Measurements from ENCODE around the gene SPEF1. TPM values are rescaled to one million over a fixed set of nuclear protein-coding genes. Genes with fewer than 3 reads are reported as not detected.

Gene SPEF1
- total RNA-seq, 1 donor from 2014 or later: 0.46 TPM

DNA sequence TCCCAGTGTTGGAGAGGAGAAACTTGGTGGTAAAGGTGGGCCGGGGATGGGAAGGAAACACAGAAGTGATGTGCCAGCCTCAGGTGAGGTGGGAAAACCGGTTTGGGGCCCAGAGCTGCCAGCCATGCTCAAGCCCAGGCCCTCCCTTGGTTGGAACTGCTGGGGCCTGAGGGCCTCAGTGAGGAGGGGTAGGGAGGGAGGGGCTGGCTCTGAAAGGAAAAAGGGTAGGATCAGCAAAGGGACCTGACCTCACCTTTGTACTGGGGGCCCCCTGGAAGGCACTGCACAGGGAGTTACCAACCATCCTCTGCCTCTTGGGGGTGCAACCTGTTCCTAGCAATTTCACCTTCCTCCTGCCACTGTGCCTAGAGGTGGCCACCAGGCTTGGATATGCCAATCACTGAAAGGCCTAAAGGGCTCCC lies 1.8 kb upstream of the SPEF1 start:
- H3K9me3 ChIP-seq: no peaks in the 10 kb centered on the region
- H3K4me3 ChIP-seq: no peak overlapping the region
- ATAC-seq: no peak
- peaks cover 7% of the 10 kb centered on the region for H3K36me3 ChIP-seq
- intact Hi-C loops (cut with DNase I): no loop called here
- no peak overlapping the region for H3K27ac ChIP-seq
- H3K27me3 ChIP-seq: no peaks in the 10 kb centered on the region
- DNase-seq: no peak
- H3K4me1 ChIP-seq: peaks cover 32% of the 10 kb centered on the region
- TF ChIP-seq, protein P1, sequence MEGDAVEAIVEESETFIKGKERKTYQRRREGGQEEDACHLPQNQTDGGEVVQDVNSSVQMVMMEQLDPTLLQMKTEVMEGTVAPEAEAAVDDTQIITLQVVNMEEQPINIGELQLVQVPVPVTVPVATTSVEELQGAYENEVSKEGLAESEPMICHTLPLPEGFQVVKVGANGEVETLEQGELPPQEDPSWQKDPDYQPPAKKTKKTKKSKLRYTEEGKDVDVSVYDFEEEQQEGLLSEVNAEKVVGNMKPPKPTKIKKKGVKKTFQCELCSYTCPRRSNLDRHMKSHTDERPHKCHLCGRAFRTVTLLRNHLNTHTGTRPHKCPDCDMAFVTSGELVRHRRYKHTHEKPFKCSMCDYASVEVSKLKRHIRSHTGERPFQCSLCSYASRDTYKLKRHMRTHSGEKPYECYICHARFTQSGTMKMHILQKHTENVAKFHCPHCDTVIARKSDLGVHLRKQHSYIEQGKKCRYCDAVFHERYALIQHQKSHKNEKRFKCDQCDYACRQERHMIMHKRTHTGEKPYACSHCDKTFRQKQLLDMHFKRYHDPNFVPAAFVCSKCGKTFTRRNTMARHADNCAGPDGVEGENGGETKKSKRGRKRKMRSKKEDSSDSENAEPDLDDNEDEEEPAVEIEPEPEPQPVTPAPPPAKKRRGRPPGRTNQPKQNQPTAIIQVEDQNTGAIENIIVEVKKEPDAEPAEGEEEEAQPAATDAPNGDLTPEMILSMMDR (IDR thresholded peaks at IDR 0.05): no peak

DNA sequence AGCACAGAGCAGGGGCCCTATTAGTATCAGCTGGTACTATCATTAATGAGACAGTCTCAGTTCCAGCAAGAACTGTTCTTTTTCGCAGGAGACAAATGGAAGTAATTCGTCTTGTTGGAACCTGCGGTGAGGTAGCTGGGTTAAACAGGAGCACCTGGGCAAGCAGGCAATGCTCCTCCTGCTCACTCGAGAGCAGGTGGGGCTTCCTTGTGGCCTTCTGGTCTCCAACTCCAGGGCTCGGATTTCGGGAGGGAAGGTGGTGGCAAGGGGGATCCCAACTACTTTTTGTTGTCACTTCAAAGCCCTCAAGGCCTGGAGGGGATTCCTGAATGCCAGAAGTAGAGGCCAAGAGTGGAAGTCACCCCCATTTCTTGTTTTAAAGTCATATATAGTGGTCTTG lies 1.3 kb upstream of the SPEF1 start:
- no peak overlapping the region for H3K27ac ChIP-seq
- H3K4me3 ChIP-seq: no peak overlapping the region
- ATAC-seq (no peak), DNase-seq (no peak)
- H3K36me3 ChIP-seq: peaks cover 7% of the 10 kb centered on the region
- intact Hi-C loops (cut with DNase I): no loop called here
- no peaks in the 10 kb centered on the region for H3K27me3 ChIP-seq
- TF ChIP-seq, protein P1 (IDR thresholded peaks at IDR 0.05): no peak
- no peaks in the 10 kb centered on the region for H3K9me3 ChIP-seq
- H3K4me1 ChIP-seq: peaks cover 35% of the 10 kb centered on the region

DNA sequence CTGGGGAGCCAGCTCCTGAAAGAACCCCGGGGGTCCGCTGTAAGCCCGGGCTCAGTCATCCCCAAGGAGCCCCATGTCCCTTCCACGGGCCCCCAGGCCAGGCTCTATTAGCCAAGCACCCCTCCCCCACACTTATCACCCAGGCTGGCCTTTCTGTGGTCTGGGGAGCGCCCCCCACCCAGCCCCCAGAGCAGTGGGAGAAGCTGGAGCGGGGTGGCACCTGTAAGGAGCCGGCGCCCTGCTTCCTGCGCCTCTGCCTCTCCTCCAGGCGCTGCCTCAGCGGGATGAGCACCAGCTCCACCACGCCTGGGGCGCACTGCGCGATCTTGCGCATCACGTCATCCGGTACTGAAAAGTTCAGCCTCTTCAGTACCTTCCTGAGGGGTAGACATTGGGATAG lies 2.3 kb downstream of the SPEF1 start:
- TF ChIP-seq, protein P1 (IDR thresholded peaks at IDR 0.05): no peak
- ATAC-seq: no peak

DNA sequence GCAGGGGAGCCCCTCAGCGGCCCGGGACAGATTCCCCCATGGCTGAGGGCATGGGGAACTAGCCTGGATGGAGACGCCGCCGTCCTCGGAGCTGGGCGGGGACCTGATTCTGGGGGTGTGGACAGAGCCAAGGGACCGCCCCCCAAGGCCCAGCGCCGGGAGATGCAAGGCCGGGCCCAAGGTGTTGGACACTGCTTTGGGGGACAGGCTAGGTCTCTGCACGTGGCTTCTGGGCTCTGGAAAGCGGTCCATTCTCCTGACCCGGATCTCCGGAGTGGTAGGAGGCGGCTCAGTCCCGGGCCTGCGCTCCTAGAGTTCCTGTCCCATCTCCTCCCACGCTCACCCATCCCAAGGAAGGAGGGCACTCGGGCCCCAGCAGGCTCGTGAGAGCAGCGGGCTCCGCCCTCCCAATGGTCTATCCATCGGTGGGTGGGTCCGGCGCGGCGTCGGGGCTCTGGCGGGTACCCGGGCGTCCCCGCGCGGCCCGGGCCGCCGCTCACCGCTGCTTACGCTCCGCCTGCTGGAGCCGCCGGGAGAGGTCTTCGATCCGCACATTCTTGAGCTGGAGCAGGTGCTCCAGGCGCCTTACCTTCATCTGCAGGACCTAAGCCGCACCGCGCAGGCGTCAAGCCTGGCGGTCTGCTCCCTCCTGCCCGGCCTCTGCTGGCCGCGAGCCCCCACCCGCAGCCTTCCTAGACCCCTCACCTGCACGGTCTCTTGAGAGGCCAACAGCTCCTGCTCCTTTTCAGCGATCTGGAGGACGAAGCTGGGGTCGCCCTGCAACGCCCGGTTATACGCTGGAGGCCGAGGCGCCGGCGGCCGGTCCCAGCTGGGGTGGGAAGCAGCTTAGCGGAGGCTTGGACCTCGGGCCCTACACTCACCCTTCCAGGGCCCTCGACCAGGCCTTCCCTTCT lies 3.3 kb downstream of the SPEF1 start:
- ATAC-seq (peak; percentile 83), DNase-seq (peak; percentile 87)
- Histone ChIP-seq H3K36me3 (no peaks in the 10 kb centered on the region), H3K4me1 (peaks cover 12% of the 10 kb centered on the region), H3K27ac (no peak overlapping the region), H3K27me3 (no peaks in the 10 kb centered on the region), H3K9me3 (no peaks in the 10 kb centered on the region), H3K4me3 (peak overlapping the region; percentile 50)
- intact Hi-C loops (cut with DNase I): no loop called here
- TF ChIP-seq, protein P1 (IDR thresholded peaks at IDR 0.05): no peak

More for the DNA sequence above, 2.3 kb downstream of the SPEF1 start:
- Histone ChIP-seq H3K4me3 (no peak overlapping the region), H3K9me3 (no peaks in the 10 kb centered on the region), H3K4me1 (peaks cover 18% of the 10 kb centered on the region), H3K27ac (no peak overlapping the region), H3K36me3 (no peaks in the 10 kb centered on the region), H3K27me3 (no peaks in the 10 kb centered on the region)
- intact Hi-C loops (cut with DNase I): no loop called here
- DNase-seq: no peak

- Histone ChIP-seq H3K4me3 (peak overlapping the region; percentile 50), H3K9me3 (no peaks in the 10 kb centered on the region), H3K36me3 (no peaks in the 10 kb centered on the region), H3K27ac (no peak overlapping the region), H3K4me1 (peaks cover 12% of the 10 kb centered on the region), H3K27me3 (no peaks in the 10 kb centered on the region)
- DNase-seq (no peak), ATAC-seq (peak; percentile 2)
- TF ChIP-seq, protein P1 (IDR thresholded peaks at IDR 0.05): no peak
- intact Hi-C loops (cut with DNase I): no loop called here
These were observed 3.9 kb downstream of the SPEF1 start for GRCh38 chr20:3777381-3777715.
